ENCODE results near the gene DRC7. TPM values are rescaled to one million over a fixed set of nuclear protein-coding genes. Genes with fewer than 3 reads are reported as not detected.

The DRC7 gene
- total RNA-seq, 1 experiment from 2014 or later = not detected

DNA sequence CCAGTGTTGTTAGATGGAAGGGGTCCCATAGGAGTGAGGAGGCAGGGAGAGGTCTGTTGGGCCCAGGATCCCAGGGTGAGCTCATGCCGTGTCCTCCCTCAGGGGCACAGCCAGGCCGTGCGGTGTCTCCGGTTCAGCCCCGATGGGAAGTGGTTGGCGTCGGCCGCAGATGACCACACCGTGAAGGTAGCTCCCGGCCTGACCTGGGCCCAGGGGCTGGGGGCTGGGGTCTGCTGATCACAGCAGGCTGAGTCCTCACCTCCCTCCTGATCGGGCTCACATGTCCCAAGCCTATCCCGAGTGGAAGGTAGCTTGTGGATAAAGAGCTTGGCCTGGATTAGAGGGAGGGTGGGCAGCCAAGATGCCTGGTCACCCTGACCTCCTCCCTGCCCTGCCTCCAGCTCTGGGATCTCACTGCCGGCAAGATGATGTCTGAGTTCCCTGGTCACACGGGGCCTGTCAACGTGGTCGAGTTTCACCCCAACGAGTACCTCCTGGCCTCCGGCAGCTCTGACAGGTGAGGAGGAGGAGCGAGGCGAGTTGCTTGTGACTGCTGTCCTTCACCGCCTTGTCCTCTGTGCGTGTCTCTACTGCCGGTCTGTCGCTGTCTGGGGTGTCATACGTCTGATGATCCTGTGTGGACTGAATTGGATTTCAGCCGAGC is 57.1 kb downstream of the DRC7 start:
- H3K27ac Mint-ChIP-seq (ENCODE audit: low read depth, unreplicated experiment) = no peak overlapping the region
- no peaks in the 10 kb centered on the region for H3K4me1 Mint-ChIP-seq (ENCODE audit: insufficient read depth, unreplicated experiment)
- intact Hi-C loops (cut with micrococcal nuclease) = no loop called here
- no peak overlapping the region for H3K4me3 Mint-ChIP-seq (ENCODE audit: unreplicated experiment)
- ChIA-PET CTCF (interaction anchor here (0.6 to 0.8 kb wide), 4 partner anchors 15 to 115 kb away, joined by 3 to 5 read pairs (median 4); no protein-coding TSS in a partner anchor), POLR2A (interaction anchor here (0.8 kb wide), 1 partner anchor 255 kb away, joined by 3 read pairs; no protein-coding TSS in a partner anchor)
- H3K27me3 Mint-ChIP-seq (ENCODE audit: insufficient read depth, unreplicated experiment) = no peaks in the 10 kb centered on the region
- H3K9me3 Mint-ChIP-seq (ENCODE audit: unreplicated experiment) = no peaks in the 10 kb centered on the region
- TF ChIP-seq, protein P1, sequence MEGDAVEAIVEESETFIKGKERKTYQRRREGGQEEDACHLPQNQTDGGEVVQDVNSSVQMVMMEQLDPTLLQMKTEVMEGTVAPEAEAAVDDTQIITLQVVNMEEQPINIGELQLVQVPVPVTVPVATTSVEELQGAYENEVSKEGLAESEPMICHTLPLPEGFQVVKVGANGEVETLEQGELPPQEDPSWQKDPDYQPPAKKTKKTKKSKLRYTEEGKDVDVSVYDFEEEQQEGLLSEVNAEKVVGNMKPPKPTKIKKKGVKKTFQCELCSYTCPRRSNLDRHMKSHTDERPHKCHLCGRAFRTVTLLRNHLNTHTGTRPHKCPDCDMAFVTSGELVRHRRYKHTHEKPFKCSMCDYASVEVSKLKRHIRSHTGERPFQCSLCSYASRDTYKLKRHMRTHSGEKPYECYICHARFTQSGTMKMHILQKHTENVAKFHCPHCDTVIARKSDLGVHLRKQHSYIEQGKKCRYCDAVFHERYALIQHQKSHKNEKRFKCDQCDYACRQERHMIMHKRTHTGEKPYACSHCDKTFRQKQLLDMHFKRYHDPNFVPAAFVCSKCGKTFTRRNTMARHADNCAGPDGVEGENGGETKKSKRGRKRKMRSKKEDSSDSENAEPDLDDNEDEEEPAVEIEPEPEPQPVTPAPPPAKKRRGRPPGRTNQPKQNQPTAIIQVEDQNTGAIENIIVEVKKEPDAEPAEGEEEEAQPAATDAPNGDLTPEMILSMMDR (IDR thresholded peaks at IDR 0.05; ENCODE audit: unreplicated experiment) = no peak
- peaks cover 5% of the 10 kb centered on the region for H3K36me3 Mint-ChIP-seq (ENCODE audit: insufficient read depth, unreplicated experiment)
- DNase-seq (ENCODE audit: unreplicated experiment) = no peak
- BruUV-seq (replicated peaks) = no TSS peak

DNA sequence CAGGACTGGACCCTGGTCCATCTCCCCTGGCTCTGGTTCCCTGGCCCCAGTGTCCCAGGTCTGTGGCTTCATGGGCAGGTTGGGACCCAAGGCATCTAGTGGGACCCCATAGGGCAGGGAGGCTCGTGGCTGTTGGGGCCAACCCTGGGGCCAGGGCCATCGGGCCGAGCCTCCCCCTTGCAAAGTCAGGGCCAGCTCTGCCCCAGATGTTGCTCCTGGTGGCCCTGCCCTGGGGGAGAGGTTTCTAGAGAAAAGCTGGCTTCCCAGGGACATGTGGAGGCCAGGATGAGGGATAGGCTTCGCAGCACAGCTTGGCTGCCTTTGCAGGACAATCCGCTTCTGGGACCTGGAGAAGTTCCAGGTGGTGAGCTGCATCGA is 57.6 kb downstream of the DRC7 start:
- TF ChIP-seq, protein P1 (IDR thresholded peaks at IDR 0.05; ENCODE audit: unreplicated experiment) = no peak
- CTCF ChIA-PET = interaction anchor here (0.6 to 0.8 kb wide), 2 partner anchors 16 to 115 kb away, joined by 3 to 5 read pairs; no protein-coding TSS in a partner anchor
- Mint-ChIP-seq H3K36me3 (ENCODE audit: insufficient read depth, unreplicated experiment) (peaks cover 8% of the 10 kb centered on the region), H3K4me3 (ENCODE audit: unreplicated experiment) (no peak overlapping the region), H3K9me3 (ENCODE audit: unreplicated experiment) (no peaks in the 10 kb centered on the region), H3K27me3 (ENCODE audit: insufficient read depth, unreplicated experiment) (no peaks in the 10 kb centered on the region), H3K27ac (ENCODE audit: low read depth, unreplicated experiment) (no peak overlapping the region), H3K4me1 (ENCODE audit: insufficient read depth, unreplicated experiment) (no peaks in the 10 kb centered on the region)
- no peak for DNase-seq (ENCODE audit: unreplicated experiment)
- POLR2A ChIA-PET = no interaction called here
- BruUV-seq (replicated peaks) = no TSS peak
- intact Hi-C loops (cut with micrococcal nuclease) = no loop called here

DNA sequence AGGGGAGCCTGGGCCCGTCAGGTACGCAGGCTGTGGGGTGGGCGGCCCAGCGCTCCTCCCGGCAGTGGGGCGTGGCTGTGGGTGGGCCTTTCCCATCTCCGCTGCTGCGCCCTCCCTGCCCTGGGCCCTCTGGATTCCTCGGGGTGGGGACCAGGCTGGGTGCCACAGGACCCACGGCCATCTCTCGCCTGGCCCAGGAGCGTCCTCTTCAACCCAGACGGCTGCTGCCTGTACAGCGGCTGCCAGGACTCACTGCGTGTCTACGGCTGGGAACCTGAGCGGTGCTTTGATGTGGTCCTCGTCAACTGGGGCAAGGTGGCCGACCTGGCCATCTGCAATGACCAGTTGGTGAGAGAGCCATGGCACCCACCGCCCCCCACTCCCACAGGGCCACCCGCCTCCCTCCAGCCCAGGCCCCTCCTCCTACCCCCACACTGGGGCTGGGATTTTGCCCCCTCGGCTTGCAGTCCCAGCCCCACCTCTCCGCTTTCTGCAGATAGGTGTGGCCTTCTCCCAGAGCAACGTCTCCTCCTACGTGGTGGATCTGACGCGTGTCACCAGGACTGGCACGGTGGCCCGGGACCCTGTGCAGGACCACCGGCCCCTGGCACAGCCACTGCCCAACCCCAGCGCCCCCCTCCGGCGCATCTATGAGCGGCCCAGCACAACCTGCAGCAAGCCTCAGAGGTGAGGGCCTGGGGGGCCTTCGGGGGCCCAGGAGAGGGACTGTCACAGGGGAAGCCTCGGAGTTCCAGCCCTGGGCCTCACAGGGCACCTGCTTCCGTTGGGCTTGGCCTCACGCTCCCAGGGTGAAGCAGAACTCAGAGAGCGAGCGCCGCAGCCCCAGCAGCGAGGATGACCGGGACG is 58.2 kb downstream of the DRC7 start:
- BruUV-seq (replicated peaks) = no TSS peak
- CTCF ChIA-PET = interaction anchor here (7.9 kb wide), 1 partner anchor 110 kb away, joined by 109 read pairs; no protein-coding TSS in a partner anchor
- intact Hi-C loops (cut with micrococcal nuclease) = no loop called here
- H3K4me1 Mint-ChIP-seq (ENCODE audit: insufficient read depth, unreplicated experiment) = no peaks in the 10 kb centered on the region
- no peak for DNase-seq (ENCODE audit: unreplicated experiment)
- peaks cover 11% of the 10 kb centered on the region for H3K36me3 Mint-ChIP-seq (ENCODE audit: insufficient read depth, unreplicated experiment)
- H3K27me3 Mint-ChIP-seq (ENCODE audit: insufficient read depth, unreplicated experiment) = no peaks in the 10 kb centered on the region
- H3K9me3 Mint-ChIP-seq (ENCODE audit: unreplicated experiment) = no peaks in the 10 kb centered on the region
- POLR2A ChIA-PET = no interaction called here
- TF ChIP-seq, protein P1 (IDR thresholded peaks at IDR 0.05; ENCODE audit: unreplicated experiment) = no peak
- H3K4me3 Mint-ChIP-seq (ENCODE audit: unreplicated experiment) = no peak overlapping the region
- no peak overlapping the region for H3K27ac Mint-ChIP-seq (ENCODE audit: low read depth, unreplicated experiment)

All from MCF 10A (cell line).